MCF 10A (cell line): ENCODE results near the gene SEC14L5. TPM values are rescaled to one million over a fixed set of nuclear protein-coding genes. Genes with fewer than 3 reads are reported as not detected.
"Not testable (repeated sequence)": the region's sequence is repeated elsewhere in the genome, so short reads cannot be mapped to it uniquely, and the experiment has no call there.

ENCODE experiments used
- BruUV-seq: library from RNA; stranded (reverse); fragments of 400-500 nt; replicated peaks from 2 replicates; lab custom pipeline; 2021; lab: Mats Ljungman, UMichigan
- CTCF ChIA-PET: fragments of 300-600 bp; sonication (Branson Sonifier 250); formaldehyde crosslinking; extraction: SDS; loops from one replicate; lab custom pipeline; 2021; ENCODE audit warnings: antibody characterized with exemption, inconsistent platforms; lab: Yijun Ruan, JAX
- POLR2A ChIA-PET: fragments of 300-600, 350-650 bp; sonication (Branson Sonifier 250); formaldehyde crosslinking; extraction: SDS; loops from one replicate; lab custom pipeline; 2020; ENCODE audit warnings: antibody characterized with exemption, inconsistent platforms; lab: Yijun Ruan, JAX
- DNase-seq: peaks from one replicate; pipeline ENCODE4 v3.0.0-alpha.2; 2018; ENCODE audit not compliant: unreplicated experiment
- H3K27ac Mint-ChIP-seq: one replicate; pipeline ENCODE4 v1.8.0; 2022; ENCODE audit warnings: mild to moderate bottlenecking, low read depth, mixed read lengths; ENCODE audit not compliant: unreplicated experiment
- H3K27me3 Mint-ChIP-seq: one replicate; pipeline ENCODE4 v1.8.0; 2022; ENCODE audit warnings: mixed read lengths; ENCODE audit not compliant: insufficient read depth, unreplicated experiment
- H3K36me3 Mint-ChIP-seq: one replicate; pipeline ENCODE4 v1.8.0; 2022; ENCODE audit warnings: mild to moderate bottlenecking, moderate library complexity, mixed read lengths; ENCODE audit not compliant: insufficient read depth, unreplicated experiment
- H3K4me1 Mint-ChIP-seq: one replicate; pipeline ENCODE4 v1.8.0; 2022; ENCODE audit warnings: mixed read lengths; ENCODE audit not compliant: insufficient read depth, unreplicated experiment
- H3K4me3 Mint-ChIP-seq: one replicate; pipeline ENCODE4 v1.8.0; 2022; ENCODE audit warnings: mild to moderate bottlenecking, moderate library complexity, mixed read lengths; ENCODE audit not compliant: unreplicated experiment
- H3K9me3 Mint-ChIP-seq: one replicate; pipeline ENCODE4 v1.8.0; 2022; ENCODE audit warnings: mixed read lengths; ENCODE audit not compliant: unreplicated experiment
- CTCF ChIP-seq: fragments of 200-600 bp; IDR thresholded peaks from one replicate; pipeline ENCODE4 v1.8.0; 2022; ENCODE audit warnings: antibody characterized with exemption, mild to moderate bottlenecking; ENCODE audit not compliant: unreplicated experiment
- intact Hi-C: fragments of 100-400 bp; cut with micrococcal nuclease; formaldehyde crosslinking; loops from 2 replicates; pipeline ENCODE4 v1.14.1; 2022
- total RNA-seq: library from RNA; stranded (reverse); gene quantifications from 2 replicates; pipeline ENCODE4 v1.2.3, GENCODE V29; 2022

SEC14L5 gene
- total RNA-seq, 1 experiment from 2014 or later = not detected

DNA sequence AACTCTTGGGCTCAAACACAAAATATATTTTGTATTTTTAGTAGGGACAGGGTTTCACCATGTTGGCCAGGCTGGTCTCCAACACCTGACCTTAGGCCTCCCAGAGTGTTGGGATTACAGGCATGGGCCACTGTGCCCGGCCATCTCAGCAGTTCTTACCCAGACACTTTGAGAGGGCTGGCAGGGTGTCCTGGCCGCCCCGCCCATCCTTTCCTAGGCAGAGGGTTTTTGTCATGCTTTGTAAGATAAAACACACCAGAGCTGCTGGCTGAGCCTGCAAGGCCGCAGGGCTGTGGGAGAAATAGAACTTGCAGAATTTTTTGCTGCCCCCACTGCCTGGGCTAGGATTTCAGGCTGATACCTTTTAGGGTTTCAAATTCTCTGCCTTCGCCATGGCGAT is 29.9 kb upstream of the SEC14L5 start:
- ChIA-PET CTCF (interaction anchor here (0.9 to 2.4 kb wide), 2 partner anchors 16 to 28 kb away, joined by 7 to 8 read pairs; no protein-coding TSS in a partner anchor), POLR2A (interaction anchor here (3.6 kb wide), 1 partner anchor 7 kb away, joined by 19 read pairs; no protein-coding TSS in a partner anchor)
- BruUV-seq = no TSS peak
- DNase-seq = no peak
- Mint-ChIP-seq H3K4me3 (no peak overlapping the region), H3K27ac (no peak overlapping the region), H3K27me3 (no peaks in the 10 kb centered on the region), H3K9me3 (no peaks in the 10 kb centered on the region), H3K4me1 (peaks cover 29% of the 10 kb centered on the region), H3K36me3 (peaks cover 80% of the 10 kb centered on the region)
- no peak for TF ChIP-seq CTCF
- intact Hi-C loops = no loop called here

GRCh38 chr16:4929619-4930018 is 28.5 kb upstream of the SEC14L5 start:
- Mint-ChIP-seq H3K4me1 (peaks cover 27% of the 10 kb centered on the region), H3K36me3 (peaks cover 80% of the 10 kb centered on the region)
- CTCF ChIA-PET = interaction anchor here (0.6 to 3.0 kb wide), 4 partner anchors 12 to 664 kb away, joined by 4 to 8 read pairs (median 5); no protein-coding TSS in a partner anchor
- not testable (repeated sequence) for H3K27me3 Mint-ChIP-seq, DNase-seq, H3K9me3 Mint-ChIP-seq, H3K4me3 Mint-ChIP-seq, H3K27ac Mint-ChIP-seq, BruUV-seq
- POLR2A ChIA-PET = interaction anchor here (0.5 to 1.0 kb wide), 2 partner anchors 8 to 15 kb away, joined by 3 to 5 read pairs; no protein-coding TSS in a partner anchor
- intact Hi-C loops = loop anchor here (10.0 kb wide), 1 partner anchor 45 kb away; no protein-coding TSS in a partner anchor

GRCh38 chr16:4931381-4931780 is 26.7 kb upstream of the SEC14L5 start:
- peaks cover 14% of the 10 kb centered on the region for H3K4me1 Mint-ChIP-seq
- no peak overlapping the region for H3K4me3 Mint-ChIP-seq
- no peaks in the 10 kb centered on the region for H3K9me3 Mint-ChIP-seq
- intact Hi-C loops = loop anchor here (10.0 kb wide), 1 partner anchor 47 kb away; no protein-coding TSS in a partner anchor
- CTCF ChIA-PET = interaction anchor here (0.6 to 3.0 kb wide), 5 partner anchors 14 to 48 kb away, joined by 3 to 8 read pairs (median 4); no protein-coding TSS in a partner anchor
- TF ChIP-seq CTCF = no peak
- H3K27me3 Mint-ChIP-seq = no peaks in the 10 kb centered on the region
- no peak for DNase-seq
- BruUV-seq = no TSS peak
- H3K36me3 Mint-ChIP-seq = peaks cover 72% of the 10 kb centered on the region
- no peak overlapping the region for H3K27ac Mint-ChIP-seq
- POLR2A ChIA-PET = interaction anchor here (1.2 to 1.8 kb wide), 2 partner anchors 13 to 18 kb away, joined by 5 read pairs; no protein-coding TSS in a partner anchor

DNA sequence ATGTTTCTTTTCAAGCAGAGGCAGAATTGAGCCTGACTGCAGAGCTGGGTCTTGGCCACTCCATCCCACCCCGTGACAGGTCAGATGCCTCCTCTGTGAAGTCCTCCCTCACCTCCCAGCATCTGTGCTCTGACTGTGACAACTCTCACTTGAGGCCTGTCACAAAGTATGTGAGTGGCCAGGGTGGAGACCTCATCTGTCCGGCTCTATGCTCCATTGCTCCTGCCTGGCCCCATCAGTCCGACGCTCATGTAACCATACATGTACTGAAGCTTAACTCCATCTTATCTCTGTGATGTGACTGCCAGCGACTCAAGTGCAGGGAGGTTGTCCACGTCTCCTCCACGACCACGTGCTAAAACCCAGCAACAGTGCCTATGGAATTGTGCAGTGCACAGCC is 24.7 kb upstream of the SEC14L5 start:
- CTCF ChIA-PET = interaction anchor here (0.6 to 1.7 kb wide), 3 partner anchors 17 to 348 kb away, joined by 3 to 11 read pairs (median 7); no protein-coding TSS in a partner anchor

More for the DNA sequence above, 24.7 kb upstream of the SEC14L5 start:
- peaks cover 25% of the 10 kb centered on the region for H3K4me1 Mint-ChIP-seq
- TF ChIP-seq CTCF = no peak
- BruUV-seq = no TSS peak
- H3K27ac Mint-ChIP-seq = no peak overlapping the region
- H3K27me3 Mint-ChIP-seq = no peaks in the 10 kb centered on the region
- no peak overlapping the region for H3K4me3 Mint-ChIP-seq
- POLR2A ChIA-PET = interaction anchor here (3.8 kb wide), 1 partner anchor 13 kb away, joined by 21 read pairs; no protein-coding TSS in a partner anchor
- DNase-seq = no peak
- intact Hi-C loops = loop anchor here (10.0 kb wide), 1 partner anchor 49 kb away; no protein-coding TSS in a partner anchor
- no peaks in the 10 kb centered on the region for H3K9me3 Mint-ChIP-seq
- peaks cover 59% of the 10 kb centered on the region for H3K36me3 Mint-ChIP-seq
